HEK293 (cell line): ENCODE data around the gene ZNRF1.

ENCODE experiments used
- YY1 ChIP-seq: fragments of 450-650 bp; formaldehyde crosslinking; IDR thresholded peaks from 2 replicates; pipeline ENCODE4 v1.5.1; 2018; ENCODE audit warnings: missing biosample characterization, missing genetic modification characterization
- ZFP37 ChIP-seq: fragments of 450-650 bp; formaldehyde crosslinking; IDR thresholded peaks from 2 replicates; pipeline ENCODE4 v1.5.1; 2016; ENCODE audit warnings: missing biosample characterization, missing genetic modification characterization
- ZFP41 ChIP-seq: fragments of 450-650 bp; formaldehyde crosslinking; IDR thresholded peaks from 2 replicates; pipeline ENCODE4 v1.5.1; 2016; ENCODE audit warnings: missing biosample characterization, missing genetic modification characterization, borderline replicate concordance
- ZNF138 ChIP-seq: fragments of 450-650 bp; formaldehyde crosslinking; IDR thresholded peaks from 2 replicates; pipeline ENCODE4 v1.5.1; 2016; ENCODE audit warnings: missing biosample characterization, missing genetic modification characterization, borderline replicate concordance
- ZNF660 ChIP-seq: fragments of 450-650 bp; IDR thresholded peaks from 2 replicates; pipeline ENCODE4 v1.5.1; 2018; ENCODE audit warnings: missing biosample characterization, mild to moderate bottlenecking, missing genetic modification characterization
- ZNF747 ChIP-seq: fragments of 450-650 bp; formaldehyde crosslinking; IDR thresholded peaks from 2 replicates; pipeline ENCODE4 v1.5.1; 2016; ENCODE audit warnings: missing biosample characterization, missing genetic modification characterization
- ZSCAN30 ChIP-seq: fragments of 450-650 bp; IDR thresholded peaks from 2 replicates; pipeline ENCODE4 v1.5.1; 2018; ENCODE audit warnings: missing biosample characterization, mild to moderate bottlenecking, missing genetic modification characterization, moderate library complexity
- ZSCAN5A ChIP-seq: fragments of 450-650 bp; formaldehyde crosslinking; IDR thresholded peaks from 2 replicates; pipeline ENCODE4 v1.5.1; 2016; ENCODE audit warnings: missing biosample characterization, missing genetic modification characterization
- TF ChIP-seq, protein P1 (sequence below): fragments of 450-650 bp; formaldehyde crosslinking; IDR thresholded peaks from 2 replicates; pipeline ENCODE4 v1.5.1; 2016; ENCODE audit warnings: missing biosample characterization, missing genetic modification characterization

DNA sequence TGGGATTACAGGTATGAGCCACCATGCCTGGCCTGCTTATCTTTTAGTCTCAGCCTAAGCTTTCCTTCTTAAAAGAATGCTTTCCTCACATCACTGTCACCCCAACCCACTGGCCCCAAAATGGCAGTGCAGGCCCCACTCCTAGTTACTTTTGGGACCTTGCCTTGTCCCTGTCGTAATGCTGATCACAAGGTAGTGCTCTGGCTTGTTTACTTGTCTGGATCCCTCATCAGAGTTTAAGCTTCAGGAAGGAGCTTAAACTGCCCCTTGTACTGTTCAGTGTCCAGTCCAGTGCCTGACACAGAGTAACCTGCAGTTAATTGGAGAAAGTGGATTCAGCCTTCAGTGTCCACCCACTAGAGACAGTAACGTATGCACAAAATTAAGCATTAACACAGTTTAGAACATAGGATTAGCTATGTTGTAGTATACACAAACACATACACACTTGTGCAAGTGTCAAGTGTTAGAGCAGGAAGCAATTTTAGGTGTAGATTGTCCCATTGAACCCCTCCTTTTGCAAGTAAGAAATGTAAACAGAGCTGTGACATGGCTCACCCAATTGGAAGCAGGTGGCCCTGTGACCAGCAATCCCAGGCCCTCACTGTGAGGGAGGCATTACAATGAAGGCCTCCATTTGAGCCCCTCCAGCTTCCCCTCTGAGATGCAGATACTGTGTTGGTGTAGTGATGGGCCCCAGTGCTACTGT, 73.6 kb downstream of the ZNRF1 start:
- TF ChIP-seq, protein P1, sequence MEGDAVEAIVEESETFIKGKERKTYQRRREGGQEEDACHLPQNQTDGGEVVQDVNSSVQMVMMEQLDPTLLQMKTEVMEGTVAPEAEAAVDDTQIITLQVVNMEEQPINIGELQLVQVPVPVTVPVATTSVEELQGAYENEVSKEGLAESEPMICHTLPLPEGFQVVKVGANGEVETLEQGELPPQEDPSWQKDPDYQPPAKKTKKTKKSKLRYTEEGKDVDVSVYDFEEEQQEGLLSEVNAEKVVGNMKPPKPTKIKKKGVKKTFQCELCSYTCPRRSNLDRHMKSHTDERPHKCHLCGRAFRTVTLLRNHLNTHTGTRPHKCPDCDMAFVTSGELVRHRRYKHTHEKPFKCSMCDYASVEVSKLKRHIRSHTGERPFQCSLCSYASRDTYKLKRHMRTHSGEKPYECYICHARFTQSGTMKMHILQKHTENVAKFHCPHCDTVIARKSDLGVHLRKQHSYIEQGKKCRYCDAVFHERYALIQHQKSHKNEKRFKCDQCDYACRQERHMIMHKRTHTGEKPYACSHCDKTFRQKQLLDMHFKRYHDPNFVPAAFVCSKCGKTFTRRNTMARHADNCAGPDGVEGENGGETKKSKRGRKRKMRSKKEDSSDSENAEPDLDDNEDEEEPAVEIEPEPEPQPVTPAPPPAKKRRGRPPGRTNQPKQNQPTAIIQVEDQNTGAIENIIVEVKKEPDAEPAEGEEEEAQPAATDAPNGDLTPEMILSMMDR, result no peak
- TF ChIP-seq YY1, result no peak
- no peak for TF ChIP-seq ZNF138 (tag by site-specific recombination)
- TF ChIP-seq ZNF747 (tag by site-specific recombination), result no peak
- no peak for TF ChIP-seq ZSCAN30 (tag by site-specific recombination)
- TF ChIP-seq ZSCAN5A (tag by site-specific recombination), result no peak
- TF ChIP-seq ZFP37 (tag by site-specific recombination), result no peak
- TF ChIP-seq ZFP41 (tag by site-specific recombination), result no peak
- no peak for TF ChIP-seq ZNF660 (tag by site-specific recombination)
